GM21786 (cell line): ENCODE data around the gene CMTM7.
A peak's percentile ranks its signal among the peaks of the same experiment; 100 is the strongest.
"Not testable (repeated sequence)": the region's sequence is repeated elsewhere in the genome, so short reads cannot be mapped to it uniquely, and the experiment has no call there.

Experiments used
- ATAC-seq: cut with Tn5 transposase; IDR thresholded peaks from one replicate; pipeline ENCODE4 v1.9.1; 2021; ENCODE audit not compliant: unreplicated experiment

CMTM7 gene

GRCh38 chr3:32381922-32382321, 9.7 kb upstream of the CMTM7 start:
- no peak for ATAC-seq

GRCh38 chr3:32383136-32383711, 8.4 kb upstream of the CMTM7 start:
- no peak for ATAC-seq

- no peak for ATAC-seq
Observed at GRCh38 chr3:32384938-32385337, 6.7 kb upstream of the CMTM7 start.

GRCh38 chr3:32387512-32387911, 4.1 kb upstream of the CMTM7 start:
- no peak for ATAC-seq

GRCh38 chr3:32389577-32389976, 2.1 kb upstream of the CMTM7 start:
- ATAC-seq = not testable (repeated sequence)

GRCh38 chr3:32392536-32393302, 1.1 kb downstream of the CMTM7 start:
- no peak for ATAC-seq

GRCh38 chr3:32395496-32395895, 3.8 kb downstream of the CMTM7 start:
- no peak for ATAC-seq

GRCh38 chr3:32397941-32398340, 6.3 kb downstream of the CMTM7 start:
- no peak for ATAC-seq

- no peak for ATAC-seq
Observed at GRCh38 chr3:32398531-32398930, 6.9 kb downstream of the CMTM7 start.

GRCh38 chr3:32399030-32399620, 7.5 kb downstream of the CMTM7 start:
- ATAC-seq = no peak

GRCh38 chr3:32401126-32401525, 9.5 kb downstream of the CMTM7 start:
- no peak for ATAC-seq

- peak; percentile 76 for ATAC-seq
Observed at GRCh38 chr3:32401556-32402081, 10.0 kb downstream of the CMTM7 start.

GRCh38 chr3:32403663-32404062, 12.0 kb downstream of the CMTM7 start:
- ATAC-seq = no peak

GRCh38 chr3:32404714-32405113, 13.1 kb downstream of the CMTM7 start:
- no peak for ATAC-seq

- ATAC-seq = no peak
Observed at GRCh38 chr3:32405155-32405554, 13.5 kb downstream of the CMTM7 start.

- no peak for ATAC-seq
Observed at GRCh38 chr3:32405711-32406323, 14.2 kb downstream of the CMTM7 start.

GRCh38 chr3:32406486-32407408, 15.1 kb downstream of the CMTM7 start:
- ATAC-seq = no peak

- ATAC-seq = no peak
Observed at GRCh38 chr3:32410367-32411246, 19.0 kb downstream of the CMTM7 start.

GRCh38 chr3:32411442-32411841, 19.8 kb downstream of the CMTM7 start:
- no peak for ATAC-seq

- no peak for ATAC-seq
Observed at GRCh38 chr3:32412887-32413286, 21.2 kb downstream of the CMTM7 start.
